HepG2 (cell line): ENCODE measurements around the gene ZNF771. TPM values are rescaled to one million over a fixed set of nuclear protein-coding genes. Genes with fewer than 3 reads are reported as not detected.

Source experiments
- ATAC-seq: fragments of 200-7000 bp; cut with Tn5 transposase; 3 replicates; pipeline ENCODE4 v1.9.1; 2020; ENCODE audit warnings: mild to moderate bottlenecking, moderate library complexity
- BruUV-seq: library from RNA; stranded (reverse); fragments of 400-500 nt; replicated peaks from 2 replicates; lab custom pipeline; 2021; lab: Mats Ljungman, UMichigan
- CTCF ChIA-PET: fragments of 300-600 bp; formaldehyde crosslinking; extraction: SDS; loops from one replicate; lab custom pipeline; 2021; ENCODE audit warnings: low total read pairs, inconsistent platforms, low intra/inter-chr PET ratio; lab: Yijun Ruan, JAX
- POLR2A ChIA-PET: fragments of 350-600 bp; sonication (Branson Sonifier 250); formaldehyde crosslinking; loops from one replicate; lab custom pipeline; 2020; ENCODE audit warnings: antibody characterized with exemption, inconsistent platforms; lab: Yijun Ruan, JAX
- DNase-seq: peaks from one replicate; pipeline ENCODE4 v3.0.0-alpha.2; 2015; ENCODE audit warnings: low spot score
- FAIRE-seq: peaks from 3 replicates; lab custom pipeline; 2011; peaks lifted over from hg19 to GRCh38; lab: Jason Lieb, UNC
- H2AFZ ChIP-seq: one replicate; pipeline ENCODE4 v1.6.1; 2011; ENCODE audit warnings: low read length, inconsistent platforms
- H3K27ac ChIP-seq: fragments of 300-600 bp; 3 replicates; pipeline ENCODE4 v1.8.0; 2011; ENCODE audit warnings: mixed run types, mild to moderate bottlenecking, mixed read lengths, low read length, inconsistent platforms; ENCODE audit not compliant: insufficient read depth; ENCODE audit errors: extremely low read length
- H3K27me3 ChIP-seq, 2 experiments: fragments of 200-600 bp in 1 of 2; 2 replicates in 1 of 2; 3 replicates in 1 of 2; pipeline versions ENCODE4 v1.6.0 to v1.8.0; 2011; ENCODE audit warnings: low read length in 2 of 2, mild to moderate bottlenecking in 2 of 2, moderate library complexity in 2 of 2, inconsistent platforms in 1 of 2; ENCODE audit not compliant: insufficient read depth in 2 of 2, control insufficient read depth in 1 of 2
- H3K36me3 ChIP-seq, 2 experiments: fragments of 200-600 bp in 1 of 2; replicated peaks in 1 of 2; 2 replicates in 1 of 2; 3 replicates in 1 of 2; pipeline versions ENCODE4 v1.5.1 to v1.8.0; 2011; ENCODE audit warnings: low read length in 2 of 2, inconsistent platforms in 1 of 2; ENCODE audit not compliant: insufficient read depth in 2 of 2, control insufficient read depth in 1 of 2
- H3K4me1 ChIP-seq: 2 replicates; pipeline ENCODE4 v1.5.1; 2012; ENCODE audit warnings: low read length, inconsistent platforms; ENCODE audit not compliant: insufficient read depth
- H3K4me2 ChIP-seq: 2 replicates; pipeline ENCODE4 v1.6.0; 2011; ENCODE audit warnings: low read depth, low read length, inconsistent platforms
- H3K4me3 ChIP-seq, 3 experiments: fragments of 200-600 bp in 1 of 3; sonication (generic), shearing (Covaris generic) in 1 of 3; replicated peaks in 1 of 3; 2 replicates each; pipeline ENCODE4 v1.5.1; 2011 to 2016; ENCODE audit warnings: low read length in 3 of 3, inconsistent platforms in 2 of 3, low read depth in 2 of 3, mild to moderate bottlenecking in 2 of 3, control low read depth in 1 of 3, mixed read lengths in 1 of 3; ENCODE audit not compliant: insufficient read depth in 1 of 3
- H3K79me2 ChIP-seq: one replicate; pipeline ENCODE4 v1.6.1; 2011; ENCODE audit warnings: low read length, inconsistent platforms; ENCODE audit not compliant: insufficient read depth
- H3K9ac ChIP-seq: 2 replicates; pipeline ENCODE4 v1.6.0; 2011; ENCODE audit warnings: mild to moderate bottlenecking, low read depth, low read length, inconsistent platforms; ENCODE audit not compliant: insufficient read depth
- H3K9me3 ChIP-seq: 2 replicates; pipeline ENCODE4 v1.5.1; 2012; ENCODE audit warnings: mild to moderate bottlenecking, low read length
- H4K20me1 ChIP-seq: 2 replicates; pipeline ENCODE4 v1.6.0; 2011; ENCODE audit warnings: inconsistent platforms, mild to moderate bottlenecking, low read length, moderate library complexity; ENCODE audit not compliant: insufficient read depth
- CAMTA2 ChIP-seq: sonication (generic); formaldehyde crosslinking; IDR thresholded peaks from 2 replicates; pipeline ENCODE4 v1.4.0; 2020; ENCODE audit warnings: mild to moderate bottlenecking, missing genetic modification reagents, borderline replicate concordance
- ETS1 ChIP-seq: sonication (generic); formaldehyde crosslinking; IDR thresholded peaks from 2 replicates; pipeline ENCODE4 v1.4.0; 2020; ENCODE audit warnings: missing genetic modification reagents
- MED8 ChIP-seq: sonication (generic); formaldehyde crosslinking; IDR thresholded peaks from 2 replicates; pipeline ENCODE4 v1.8.1; 2023; ENCODE audit warnings: mild to moderate bottlenecking, missing genetic modification reagents; ENCODE audit not compliant: insufficient replicate concordance
- MTA3 ChIP-seq: sonication (generic); formaldehyde crosslinking; IDR thresholded peaks from 2 replicates; pipeline ENCODE4 v1.4.0; 2020; ENCODE audit warnings: missing genetic modification reagents
- PTBP1 ChIP-seq: fragments of 200-400 bp; formaldehyde crosslinking; IDR thresholded peaks from 2 replicates; pipeline ENCODE4 v1.6.1; 2018; ENCODE audit warnings: low read length, low read depth; ENCODE audit not compliant: poor library complexity, severe bottlenecking
- XBP1 ChIP-seq: sonication (generic); formaldehyde crosslinking; IDR thresholded peaks from 2 replicates; pipeline ENCODE4 v1.5.0; 2020; ENCODE audit warnings: missing genetic modification reagents
- ZBTB38 ChIP-seq: sonication (generic); formaldehyde crosslinking; IDR thresholded peaks from 2 replicates; pipeline ENCODE4 v1.5.1; 2020; ENCODE audit warnings: mild to moderate bottlenecking, missing genetic modification reagents
- ZFP37 ChIP-seq: sonication (generic); formaldehyde crosslinking; IDR thresholded peaks from 2 replicates; pipeline ENCODE4 v1.4.0; 2020; ENCODE audit warnings: missing genetic modification reagents, borderline replicate concordance
- ZFP82 ChIP-seq: sonication (generic); formaldehyde crosslinking; IDR thresholded peaks from 2 replicates; pipeline ENCODE4 v1.5.1; 2020; ENCODE audit warnings: mild to moderate bottlenecking, missing genetic modification reagents, borderline replicate concordance
- ZNF446 ChIP-seq: sonication (generic); formaldehyde crosslinking; IDR thresholded peaks from 2 replicates; pipeline ENCODE4 v1.5.0; 2020; ENCODE audit warnings: mild to moderate bottlenecking, missing genetic modification reagents
- ZNF468 ChIP-seq: sonication (generic); formaldehyde crosslinking; IDR thresholded peaks from 2 replicates; pipeline ENCODE4 v1.8.0; 2022; ENCODE audit warnings: mild to moderate bottlenecking, moderate library complexity, missing genetic modification reagents
- ZNF503 ChIP-seq: sonication (generic); formaldehyde crosslinking; IDR thresholded peaks from 2 replicates; pipeline ENCODE4 v1.4.0; 2020; ENCODE audit warnings: missing genetic modification reagents
- ZNF572 ChIP-seq: sonication (generic); formaldehyde crosslinking; IDR thresholded peaks from 2 replicates; pipeline ENCODE4 v1.5.1; 2020; ENCODE audit warnings: mild to moderate bottlenecking, missing genetic modification reagents
- ZNF589 ChIP-seq: sonication (generic); formaldehyde crosslinking; conservative IDR thresholded peaks from 2 replicates; pipeline ENCODE4 v1.8.0; 2022; ENCODE audit warnings: mild to moderate bottlenecking, moderate library complexity, missing genetic modification reagents
- ZSCAN22 ChIP-seq: sonication (generic); formaldehyde crosslinking; IDR thresholded peaks from 2 replicates; pipeline ENCODE4 v1.4.0; 2020; ENCODE audit warnings: mild to moderate bottlenecking, missing genetic modification reagents
- WGBS: methylation state at CpG from one replicate; pipeline ENCODE4 v1.1.6; 2017; ENCODE audit warnings: low lambda C conversion rate; 5-methylcytosine and 5-hydroxymethylcytosine counted together
- in situ Hi-C: cut with HindIII; loops from 2 replicates; pipeline ENCODE4 v1.10.0; 2017; ENCODE audit warnings: low pct_unique_long_range_greater_than_20kb; ENCODE audit not compliant: extremely low pct_ligation_motif_present
- intact Hi-C: fragments of 100-400 bp; cut with micrococcal nuclease; formaldehyde crosslinking; loops from one replicate; pipeline ENCODE4 v1.10.0; 2022; ENCODE audit not compliant: unreplicated experiment
- polyA plus RNA-seq, 8 experiments: library from polyadenylated mRNA; depleted of rRNA in 3 of 8; stranded (reverse) in 7 of 8; unstranded in 1 of 8; fragments of >200 nt; fragmentation: Illumina TruSeq in 4 of 8; extraction: Trizol in 4 of 8; gene quantifications; 2 replicates each; pipeline versions ENCODE4 v1.2.1 to v1.2.3, GENCODE V29; 2011 to 2016; ENCODE audit warnings: low read depth in 4 of 8, missing spikeins in 1 of 8, mixed read lengths in 1 of 8; ENCODE audit not compliant: insufficient read depth in 1 of 8
- total RNA-seq, 5 experiments: library from RNA; depleted of rRNA; stranded (reverse); fragments of >200 nt; fragmentation: Illumina TruSeq; extraction: Trizol; gene quantifications; 2 replicates each; pipeline ENCODE4 v1.2.3, GENCODE V29; 2016; ENCODE audit warnings: low read depth in 1 of 5
- TF ChIP-seq, protein P1 (sequence below): sonication (generic); formaldehyde crosslinking; IDR thresholded peaks from 2 replicates; pipeline ENCODE4 v1.5.1; 2020; ENCODE audit warnings: missing genetic modification reagents, mild to moderate bottlenecking, borderline replicate concordance

ZNF771 gene
- total and polyA plus RNA-seq, 2 of the 13 experiments (the other 11 are each of a cell fraction or from before 2014, with no cell fraction given): 5.0 to 11.8 TPM

DNA sequence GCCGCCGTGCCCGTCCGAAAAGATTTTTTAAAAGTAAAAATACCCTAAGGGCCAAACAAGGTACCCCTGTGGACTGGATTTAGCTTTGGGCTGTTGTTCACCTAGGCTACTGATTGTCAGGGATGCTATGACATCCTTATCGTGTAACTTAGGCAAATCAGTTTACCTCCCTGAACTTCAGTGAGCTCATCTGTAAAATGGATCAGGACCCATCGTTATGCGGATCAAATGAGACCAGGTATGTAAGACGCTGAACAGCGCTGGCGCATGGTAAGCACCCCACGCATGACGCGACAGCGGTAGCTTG is 658 bp upstream of the ZNF771 start:
- POLR2A ChIA-PET: interaction anchor here (0.6 to 4.9 kb wide), 24 partner anchors 8 to 574 kb away, joined by 3 to 70 read pairs (median 6); partner anchors contain the start of genes CD2BP2, DCTPP1, SEPTIN1 and TBC1D10B
- H3K27ac ChIP-seq: peak overlapping the region; percentile 85
- 0 out of 2 replicates have a peak, but pooled peaks have one; percentile 56 for TF ChIP-seq ZBTB38 (CRISPR knock-in tag)
- TF ChIP-seq MED8 (CRISPR knock-in tag): peak; percentile 22
- 0 out of 2 replicates have a peak, but pooled peaks have one; percentile 28 for TF ChIP-seq CAMTA2 (CRISPR knock-in tag)
- TF ChIP-seq MTA3 (CRISPR knock-in tag): no peak
- TF ChIP-seq ZNF503 (CRISPR knock-in tag): 0 out of 2 replicates have a peak, but pooled peaks have one; percentile 4
- TF ChIP-seq ZSCAN22: no peak
- no peak for TF ChIP-seq ZFP37
- no peak for TF ChIP-seq ZNF468 (CRISPR knock-in tag)
- TF ChIP-seq ETS1 (CRISPR knock-in tag): 0 out of 2 replicates have a peak, but pooled peaks have one; percentile 28
- TF ChIP-seq, protein P1, sequence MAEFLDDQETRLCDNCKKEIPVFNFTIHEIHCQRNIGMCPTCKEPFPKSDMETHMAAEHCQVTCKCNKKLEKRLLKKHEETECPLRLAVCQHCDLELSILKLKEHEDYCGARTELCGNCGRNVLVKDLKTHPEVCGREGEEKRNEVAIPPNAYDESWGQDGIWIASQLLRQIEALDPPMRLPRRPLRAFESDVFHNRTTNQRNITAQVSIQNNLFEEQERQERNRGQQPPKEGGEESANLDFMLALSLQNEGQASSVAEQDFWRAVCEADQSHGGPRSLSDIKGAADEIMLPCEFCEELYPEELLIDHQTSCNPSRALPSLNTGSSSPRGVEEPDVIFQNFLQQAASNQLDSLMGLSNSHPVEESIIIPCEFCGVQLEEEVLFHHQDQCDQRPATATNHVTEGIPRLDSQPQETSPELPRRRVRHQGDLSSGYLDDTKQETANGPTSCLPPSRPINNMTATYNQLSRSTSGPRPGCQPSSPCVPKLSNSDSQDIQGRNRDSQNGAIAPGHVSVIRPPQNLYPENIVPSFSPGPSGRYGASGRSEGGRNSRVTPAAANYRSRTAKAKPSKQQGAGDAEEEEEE: no peak
- TF ChIP-seq ZNF589: 0 out of 2 replicates have a peak, but pooled peaks have one; percentile 21
- no peak for TF ChIP-seq ZNF446 (CRISPR knock-in tag)
- TF ChIP-seq ZFP82 (CRISPR knock-in tag): no peak
- TF ChIP-seq PTBP1: no peak
- TF ChIP-seq ZNF572: peak; percentile 82; the same call in 1 of the 2 replicates
- TF ChIP-seq XBP1: no peak

More for the DNA sequence above, 658 bp upstream of the ZNF771 start:
- 66% methylated on average over 14 of the region's 14 CpGs for WGBS
- ATAC-seq (no peak), DNase-seq (no peak), FAIRE-seq (no peak)
- Histone ChIP-seq H4K20me1 (no peaks in the 10 kb centered on the region), H3K4me1 (peaks cover 44% of the 10 kb centered on the region), H2AFZ (peak overlapping the region; percentile 16), H3K36me3 (peaks cover 5 to 6% of the 10 kb centered on the region in 2 experiments), H3K9me3 (no peaks in the 10 kb centered on the region), H3K79me2 (peaks cover 9% of the 10 kb centered on the region), H3K4me3 (peak overlapping the region; percentile 87 to 96 (median 91); a peak in 5 of 6 replicates), H3K27me3 (no peaks in the 10 kb centered on the region), H3K4me2 (peak overlapping the region; percentile 93), H3K9ac (peak overlapping the region; percentile 88)
- intact Hi-C loops (loop anchor here (1.0 kb wide), 1 partner anchor 36 kb away; the partner anchor contains the start of gene TBC1D10B), in situ Hi-C loops (no loop called here)
- BruUV-seq: no TSS peak
- CTCF ChIA-PET: no interaction called here
